Caco-2 (cell line): ENCODE results near the gene CDKN2AIPNL. TPM values are rescaled to one million over a fixed set of nuclear protein-coding genes. Genes with fewer than 3 reads are reported as not detected.

ENCODE experiments used
- BruUV-seq: library from RNA; stranded (reverse); fragments of 400-500 nt; replicated peaks from 2 replicates; lab custom pipeline; 2021; lab: Mats Ljungman, UMichigan
- CTCF ChIA-PET: fragments of 300-600 bp; sonication (Branson Sonifier 250); formaldehyde crosslinking; loops from one replicate; lab custom pipeline; 2022; ENCODE audit warnings: antibody characterized with exemption; lab: Charles Lee
- POLR2A ChIA-PET: fragments of 300-600 bp; sonication (Branson Sonifier 250); formaldehyde crosslinking; loops from one replicate; lab custom pipeline; 2022; ENCODE audit warnings: antibody characterized with exemption; lab: Charles Lee
- DNase-seq, 2 experiments: peaks; one replicate each; pipeline versions ENCODE4 v3.0.0 to v3.0.0-alpha.2; 2020 to 2022
- H3K27me3 ChIP-seq: replicated peaks from 2 replicates; pipeline ENCODE4 v1.6.0; 2011; ENCODE audit warnings: low read length; ENCODE audit not compliant: control insufficient read depth, insufficient read depth
- H3K36me3 ChIP-seq: 2 replicates; pipeline ENCODE4 v1.5.1; 2011; ENCODE audit warnings: low read length; ENCODE audit not compliant: control insufficient read depth, insufficient read depth
- H3K4me1 ChIP-seq: fragments of 250-450 bp; sonication (Bioruptor Pico); 2 replicates; pipeline ENCODE4 v1.5.1; 2020; ENCODE audit warnings: mild to moderate bottlenecking
- H3K4me3 ChIP-seq: 2 replicates; pipeline ENCODE4 v1.5.1; 2011; ENCODE audit warnings: low read depth, mild to moderate bottlenecking, control low read depth, low read length
- H3K9me3 ChIP-seq: fragments of 250-450 bp; sonication (Bioruptor Pico); 2 replicates; pipeline ENCODE4 v1.5.1; 2020; ENCODE audit warnings: mild to moderate bottlenecking, moderate library complexity
- H3K27ac Mint-ChIP-seq: one replicate; pipeline ENCODE4 v1.8.0; 2022; ENCODE audit warnings: mixed read lengths; ENCODE audit not compliant: unreplicated experiment
- H3K27me3 Mint-ChIP-seq: one replicate; pipeline ENCODE4 v1.8.0; 2022; ENCODE audit warnings: mixed read lengths; ENCODE audit not compliant: insufficient read depth, unreplicated experiment
- H3K36me3 Mint-ChIP-seq: one replicate; pipeline ENCODE4 v1.8.0; 2022; ENCODE audit warnings: mild to moderate bottlenecking, mixed read lengths; ENCODE audit not compliant: insufficient read depth, unreplicated experiment
- H3K4me1 Mint-ChIP-seq: one replicate; pipeline ENCODE4 v1.8.0; 2022; ENCODE audit warnings: low read depth, mixed read lengths; ENCODE audit not compliant: unreplicated experiment
- H3K4me3 Mint-ChIP-seq: one replicate; pipeline ENCODE4 v1.8.0; 2022; ENCODE audit warnings: mild to moderate bottlenecking, moderate library complexity, mixed read lengths; ENCODE audit not compliant: unreplicated experiment
- H3K9me3 Mint-ChIP-seq: one replicate; pipeline ENCODE4 v1.8.0; 2022; ENCODE audit warnings: mixed read lengths; ENCODE audit not compliant: unreplicated experiment
- intact Hi-C: fragments of 100-400 bp; cut with micrococcal nuclease; formaldehyde crosslinking; loops from one replicate; pipeline ENCODE4 v1.10.0; 2022; ENCODE audit not compliant: unreplicated experiment
- total RNA-seq: library from RNA; stranded (reverse); gene quantifications from 2 replicates; pipeline ENCODE4 v1.2.3, GENCODE V29; 2022
- TF ChIP-seq, protein P1 (sequence below), 2 experiments: fragments of 200-600 bp in 1 of 2; IDR thresholded peaks; 1 replicate in 1 of 2; 2 replicates in 1 of 2; pipeline versions ENCODE4 v1.5.1 to v1.8.0; 2011 to 2022; ENCODE audit warnings: antibody characterized with exemption in 1 of 2, control low read depth in 1 of 2, inconsistent platforms in 1 of 2, low read depth in 1 of 2, low read length in 1 of 2, mild to moderate bottlenecking in 1 of 2, moderate library complexity in 1 of 2; ENCODE audit not compliant: insufficient read depth in 1 of 2, severe bottlenecking in 1 of 2, unreplicated experiment in 1 of 2

Gene CDKN2AIPNL
- total RNA-seq, 1 experiment from 2014 or later = 53.2 TPM

GRCh38 chr5:134439210-134439654 is 27.6 kb upstream of the CDKN2AIPNL start:
- Mint-ChIP-seq H3K9me3 (no peaks in the 10 kb centered on the region), H3K27me3 (no peaks in the 10 kb centered on the region), H3K4me1 (peaks cover 39% of the 10 kb centered on the region), H3K4me3 (no peak overlapping the region), H3K27ac (peak overlapping the region; percentile 61), H3K36me3 (peaks cover 13% of the 10 kb centered on the region)
- ChIA-PET POLR2A (no interaction called here), CTCF (interaction anchor here (1.5 kb wide), 1 partner anchor 28 kb away, joined by 3 read pairs; the partner anchor contains the start of gene CDKN2AIPNL)
- TF ChIP-seq, protein P1, sequence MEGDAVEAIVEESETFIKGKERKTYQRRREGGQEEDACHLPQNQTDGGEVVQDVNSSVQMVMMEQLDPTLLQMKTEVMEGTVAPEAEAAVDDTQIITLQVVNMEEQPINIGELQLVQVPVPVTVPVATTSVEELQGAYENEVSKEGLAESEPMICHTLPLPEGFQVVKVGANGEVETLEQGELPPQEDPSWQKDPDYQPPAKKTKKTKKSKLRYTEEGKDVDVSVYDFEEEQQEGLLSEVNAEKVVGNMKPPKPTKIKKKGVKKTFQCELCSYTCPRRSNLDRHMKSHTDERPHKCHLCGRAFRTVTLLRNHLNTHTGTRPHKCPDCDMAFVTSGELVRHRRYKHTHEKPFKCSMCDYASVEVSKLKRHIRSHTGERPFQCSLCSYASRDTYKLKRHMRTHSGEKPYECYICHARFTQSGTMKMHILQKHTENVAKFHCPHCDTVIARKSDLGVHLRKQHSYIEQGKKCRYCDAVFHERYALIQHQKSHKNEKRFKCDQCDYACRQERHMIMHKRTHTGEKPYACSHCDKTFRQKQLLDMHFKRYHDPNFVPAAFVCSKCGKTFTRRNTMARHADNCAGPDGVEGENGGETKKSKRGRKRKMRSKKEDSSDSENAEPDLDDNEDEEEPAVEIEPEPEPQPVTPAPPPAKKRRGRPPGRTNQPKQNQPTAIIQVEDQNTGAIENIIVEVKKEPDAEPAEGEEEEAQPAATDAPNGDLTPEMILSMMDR (IDR thresholded peaks at IDR 0.05; ENCODE audit: insufficient read depth in 1 of 2, low read depth in 1 of 2, low read length in 1 of 2, severe bottlenecking in 1 of 2, unreplicated experiment in 1 of 2) = peak in 1 of 2 experiments; percentile 5
- Histone ChIP-seq H3K4me1 (peaks cover 47% of the 10 kb centered on the region), H3K4me3 (no peak overlapping the region), H3K27me3 (no peaks in the 10 kb centered on the region), H3K9me3 (no peaks in the 10 kb centered on the region), H3K36me3 (no peaks in the 10 kb centered on the region)
- intact Hi-C loops = no loop called here
- no TSS peak for BruUV-seq
- DNase-seq = peak; percentile 75 to 77

- Mint-ChIP-seq H3K9me3 (no peaks in the 10 kb centered on the region), H3K27me3 (no peaks in the 10 kb centered on the region), H3K4me3 (no peak overlapping the region), H3K4me1 (peaks cover 44% of the 10 kb centered on the region), H3K36me3 (peaks cover 13% of the 10 kb centered on the region), H3K27ac (peak overlapping the region; percentile 82)
- no peaks in the 10 kb centered on the region for H3K9me3 ChIP-seq
- peaks cover 47% of the 10 kb centered on the region for H3K4me1 ChIP-seq
- no peak overlapping the region for H3K4me3 ChIP-seq
- TF ChIP-seq, protein P1 (IDR thresholded peaks at IDR 0.05; ENCODE audit: insufficient read depth in 1 of 2, low read depth in 1 of 2, low read length in 1 of 2, severe bottlenecking in 1 of 2, unreplicated experiment in 1 of 2) = no peak
- H3K36me3 ChIP-seq = no peaks in the 10 kb centered on the region
- ChIA-PET CTCF (interaction anchor here (0.6 to 1.5 kb wide), 2 partner anchors 21 to 27 kb away, joined by 3 read pairs; partner anchors contain the start of gene CDKN2AIPNL), POLR2A (no interaction called here)
- intact Hi-C loops = no loop called here
- no TSS peak for BruUV-seq
- no peaks in the 10 kb centered on the region for H3K27me3 ChIP-seq
- no peak for DNase-seq
Measured at GRCh38 chr5:134438721-134439123, 27.0 kb upstream of the CDKN2AIPNL start.

DNA sequence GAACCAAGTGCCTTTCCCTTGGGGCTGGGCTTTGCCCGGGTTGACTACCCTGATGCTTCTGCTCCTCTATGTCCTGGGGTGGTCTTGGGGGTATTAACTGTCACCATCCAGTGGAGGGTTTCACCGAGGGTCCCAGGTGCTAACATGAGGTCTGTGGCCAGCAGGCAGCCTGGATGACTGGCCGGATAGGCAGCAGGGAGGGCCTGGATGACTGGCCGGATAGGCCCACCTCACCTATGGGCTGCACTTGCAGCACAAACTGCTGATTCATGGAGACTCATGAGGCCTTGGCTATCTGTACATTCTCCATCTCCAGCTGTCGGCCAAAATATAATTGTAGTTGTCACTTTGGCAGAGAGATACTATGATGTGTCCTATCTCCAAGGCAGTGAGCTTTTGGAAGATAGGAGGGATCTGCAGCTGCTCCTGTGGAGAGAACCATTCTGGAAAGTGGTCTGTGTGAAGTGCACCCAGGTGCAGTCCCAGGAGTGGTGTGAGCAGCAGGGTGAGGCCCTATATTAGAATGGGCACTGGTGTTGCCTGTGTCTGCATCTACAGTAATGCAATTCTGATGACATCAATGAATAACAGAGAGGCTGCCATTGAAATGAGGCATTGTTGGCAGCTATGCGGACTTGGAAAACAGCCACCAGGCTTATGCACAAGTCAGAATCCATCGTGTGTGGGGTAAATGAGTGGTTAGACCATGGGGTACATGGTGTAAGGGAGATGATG is 26.3 kb upstream of the CDKN2AIPNL start:
- Mint-ChIP-seq H3K27ac (peak overlapping the region; percentile 82), H3K4me3 (no peak overlapping the region), H3K9me3 (no peaks in the 10 kb centered on the region), H3K4me1 (peaks cover 47% of the 10 kb centered on the region), H3K36me3 (peaks cover 13% of the 10 kb centered on the region), H3K27me3 (no peaks in the 10 kb centered on the region)
- Histone ChIP-seq H3K27me3 (no peaks in the 10 kb centered on the region), H3K9me3 (no peaks in the 10 kb centered on the region), H3K36me3 (no peaks in the 10 kb centered on the region), H3K4me1 (peaks cover 47% of the 10 kb centered on the region), H3K4me3 (no peak overlapping the region)
- no peak for DNase-seq
- ChIA-PET POLR2A (interaction anchor here (1.7 kb wide), 1 partner anchor 73 kb away, joined by 19 read pairs; no protein-coding TSS in a partner anchor), CTCF (interaction anchor here (1.5 to 2.2 kb wide), 3 partner anchors 9 to 74 kb away, joined by 3 to 19 read pairs (median 5); partner anchors contain the start of gene CDKN2AIPNL)
- BruUV-seq = no TSS peak
- TF ChIP-seq, protein P1 (IDR thresholded peaks at IDR 0.05; ENCODE audit: insufficient read depth in 1 of 2, low read depth in 1 of 2, low read length in 1 of 2, severe bottlenecking in 1 of 2, unreplicated experiment in 1 of 2) = no peak
- intact Hi-C loops = loop anchor here (1.0 kb wide), 4 partner anchors 22 to 88 kb away; no protein-coding TSS in a partner anchor
